ENCODE data around the gene ENSA. TPM values are rescaled to one million over a fixed set of nuclear protein-coding genes. Genes with fewer than 3 reads are reported as not detected.
"Not testable (repeated sequence)": the region's sequence is repeated elsewhere in the genome, so short reads cannot be mapped to it uniquely, and the experiment has no call there.

The ENSA gene
- total RNA-seq, 4 donors from 2014 or later = 122 to 224 (median 130) TPM

DNA sequence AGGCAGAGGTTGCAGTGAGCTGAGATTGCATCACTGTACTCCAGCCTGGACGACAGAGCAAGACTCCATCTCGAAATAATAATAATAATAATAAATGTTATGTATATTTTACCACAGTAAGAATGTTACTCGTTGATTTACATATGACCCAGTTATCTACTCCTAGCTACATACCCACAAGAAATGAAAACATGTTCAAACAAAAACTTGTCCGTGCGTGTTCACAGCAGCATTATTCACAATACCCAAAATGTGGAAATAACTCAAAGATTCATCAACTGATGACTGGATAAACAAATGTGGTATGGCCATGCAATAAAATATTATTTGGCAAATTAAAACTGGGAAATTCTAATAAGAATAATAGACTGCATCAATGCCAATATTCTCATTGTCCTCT, 31.7 kb upstream of the ENSA start:
- no peaks in the 10 kb centered on the region for H3K27me3 ChIP-seq
- no peaks in the 10 kb centered on the region for H3K9me3 ChIP-seq
- TF ChIP-seq POLR2A (IDR thresholded peaks at IDR 0.05) = no peak
- TF ChIP-seq, protein P1, sequence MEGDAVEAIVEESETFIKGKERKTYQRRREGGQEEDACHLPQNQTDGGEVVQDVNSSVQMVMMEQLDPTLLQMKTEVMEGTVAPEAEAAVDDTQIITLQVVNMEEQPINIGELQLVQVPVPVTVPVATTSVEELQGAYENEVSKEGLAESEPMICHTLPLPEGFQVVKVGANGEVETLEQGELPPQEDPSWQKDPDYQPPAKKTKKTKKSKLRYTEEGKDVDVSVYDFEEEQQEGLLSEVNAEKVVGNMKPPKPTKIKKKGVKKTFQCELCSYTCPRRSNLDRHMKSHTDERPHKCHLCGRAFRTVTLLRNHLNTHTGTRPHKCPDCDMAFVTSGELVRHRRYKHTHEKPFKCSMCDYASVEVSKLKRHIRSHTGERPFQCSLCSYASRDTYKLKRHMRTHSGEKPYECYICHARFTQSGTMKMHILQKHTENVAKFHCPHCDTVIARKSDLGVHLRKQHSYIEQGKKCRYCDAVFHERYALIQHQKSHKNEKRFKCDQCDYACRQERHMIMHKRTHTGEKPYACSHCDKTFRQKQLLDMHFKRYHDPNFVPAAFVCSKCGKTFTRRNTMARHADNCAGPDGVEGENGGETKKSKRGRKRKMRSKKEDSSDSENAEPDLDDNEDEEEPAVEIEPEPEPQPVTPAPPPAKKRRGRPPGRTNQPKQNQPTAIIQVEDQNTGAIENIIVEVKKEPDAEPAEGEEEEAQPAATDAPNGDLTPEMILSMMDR (IDR thresholded peaks at IDR 0.05) = no peak
- no peak overlapping the region for H3K4me3 ChIP-seq
- no peak for DNase-seq
- no peaks in the 10 kb centered on the region for H3K4me1 ChIP-seq
- no peaks in the 10 kb centered on the region for H3K36me3 ChIP-seq
- intact Hi-C loops (cut with DNase I; ENCODE audit: low total_unique reads) = no loop called here
- H3K27ac ChIP-seq = no peak overlapping the region

DNA sequence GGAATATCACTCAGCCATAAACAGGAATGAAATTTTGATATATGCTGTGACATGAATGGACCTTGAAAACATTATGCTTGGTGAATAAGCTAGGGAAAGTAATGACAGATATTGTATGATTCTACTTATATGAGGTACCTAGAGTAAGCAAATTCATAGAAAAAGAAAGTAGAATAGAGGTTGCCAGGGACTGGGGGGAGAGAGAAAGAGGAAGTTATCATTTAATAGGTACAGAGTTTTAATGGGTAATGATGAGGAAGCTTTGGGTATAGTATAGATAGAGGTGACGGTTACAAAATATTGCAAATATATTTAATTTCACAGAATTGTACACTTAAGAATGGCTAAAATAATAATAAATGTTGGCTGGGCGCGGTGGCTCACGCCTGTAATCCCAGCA, 31.2 kb upstream of the ENSA start:
- H3K4me1 ChIP-seq = no peaks in the 10 kb centered on the region
- no peak for TF ChIP-seq POLR2A (IDR thresholded peaks at IDR 0.05)
- TF ChIP-seq, protein P1 (IDR thresholded peaks at IDR 0.05) = no peak
- no peaks in the 10 kb centered on the region for H3K9me3 ChIP-seq
- intact Hi-C loops (cut with DNase I; ENCODE audit: low total_unique reads) = no loop called here
- H3K36me3 ChIP-seq = no peaks in the 10 kb centered on the region
- H3K27me3 ChIP-seq = no peaks in the 10 kb centered on the region
- no peak for DNase-seq
- no peak overlapping the region for H3K4me3 ChIP-seq
- no peak overlapping the region for H3K27ac ChIP-seq

DNA sequence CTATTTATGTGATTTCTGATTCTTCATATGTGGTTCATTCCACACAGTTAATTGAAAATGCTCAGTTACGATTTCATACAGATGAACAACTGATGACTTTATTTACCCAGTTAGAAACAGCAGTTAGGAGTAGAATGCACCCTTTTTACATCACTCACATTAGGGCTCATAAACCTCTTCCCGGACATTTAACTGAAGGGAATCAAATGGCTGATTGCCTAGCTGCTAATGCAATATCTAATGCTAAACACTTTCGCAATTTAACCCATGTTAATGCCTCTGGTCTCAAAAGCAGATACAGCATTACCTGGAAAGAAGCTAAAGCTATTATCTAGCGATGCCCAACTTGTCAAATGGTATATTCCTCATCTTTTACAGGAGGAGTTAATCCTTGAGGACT, 27.7 kb upstream of the ENSA start:
- H3K36me3 ChIP-seq; H3K9me3 ChIP-seq; intact Hi-C loops (cut with DNase I; ENCODE audit: low total_unique reads); H3K4me1 ChIP-seq; DNase-seq; H3K27me3 ChIP-seq; H3K27ac ChIP-seq; H3K4me3 ChIP-seq: not testable (repeated sequence)

DNA sequence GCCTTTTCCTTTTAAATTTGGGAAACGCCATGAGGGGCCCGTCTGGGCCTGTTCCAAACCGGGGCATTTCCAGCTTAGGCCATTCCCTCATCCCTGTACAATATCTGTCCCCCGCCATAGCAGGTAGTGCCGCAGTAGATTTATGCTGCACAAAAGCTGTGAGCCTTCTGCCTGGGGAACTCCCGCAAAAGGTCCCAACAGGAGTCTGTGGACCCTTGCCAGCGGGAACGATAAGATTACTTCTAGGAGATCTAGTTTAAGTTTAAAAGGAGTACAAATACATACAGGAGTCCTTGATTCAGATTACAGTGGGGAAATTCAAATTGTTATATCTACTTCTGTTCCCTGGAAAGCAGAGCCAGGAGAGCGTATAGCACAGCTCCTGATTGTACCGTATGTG, 25.2 kb upstream of the ENSA start:
- intact Hi-C loops (cut with DNase I; ENCODE audit: low total_unique reads); H3K4me3 ChIP-seq; DNase-seq; H3K9me3 ChIP-seq; H3K27me3 ChIP-seq; H3K27ac ChIP-seq; H3K36me3 ChIP-seq; H3K4me1 ChIP-seq: not testable (repeated sequence)

DNA sequence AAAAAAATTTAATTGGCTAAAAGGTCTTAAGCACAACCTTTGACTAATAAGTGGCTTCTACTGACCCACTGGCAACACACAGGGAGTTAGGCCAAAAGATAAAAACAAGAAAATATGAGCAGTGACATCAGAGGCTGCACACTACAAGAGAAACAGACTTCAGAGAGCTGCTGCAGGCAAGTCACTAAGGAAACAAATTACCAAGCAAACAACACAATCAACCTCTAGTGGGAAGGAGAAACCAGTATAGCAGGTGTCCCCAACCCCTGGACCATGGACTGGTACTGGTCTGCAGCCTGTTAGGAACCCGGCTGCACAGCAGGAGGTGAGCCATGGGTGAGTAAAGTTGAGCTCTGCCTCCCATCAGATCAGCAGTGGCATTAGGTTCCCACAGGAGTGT, 20.8 kb upstream of the ENSA start:
- Histone ChIP-seq H3K4me1 (no peaks in the 10 kb centered on the region), H3K4me3 (no peak overlapping the region), H3K36me3 (no peaks in the 10 kb centered on the region), H3K27me3 (no peaks in the 10 kb centered on the region), H3K9me3 (no peaks in the 10 kb centered on the region), H3K27ac (no peak overlapping the region)
- intact Hi-C loops (cut with DNase I; ENCODE audit: low total_unique reads) = no loop called here
- no peak for DNase-seq
- no peak for TF ChIP-seq POLR2A (IDR thresholded peaks at IDR 0.05)
- TF ChIP-seq, protein P1 (IDR thresholded peaks at IDR 0.05) = no peak

DNA sequence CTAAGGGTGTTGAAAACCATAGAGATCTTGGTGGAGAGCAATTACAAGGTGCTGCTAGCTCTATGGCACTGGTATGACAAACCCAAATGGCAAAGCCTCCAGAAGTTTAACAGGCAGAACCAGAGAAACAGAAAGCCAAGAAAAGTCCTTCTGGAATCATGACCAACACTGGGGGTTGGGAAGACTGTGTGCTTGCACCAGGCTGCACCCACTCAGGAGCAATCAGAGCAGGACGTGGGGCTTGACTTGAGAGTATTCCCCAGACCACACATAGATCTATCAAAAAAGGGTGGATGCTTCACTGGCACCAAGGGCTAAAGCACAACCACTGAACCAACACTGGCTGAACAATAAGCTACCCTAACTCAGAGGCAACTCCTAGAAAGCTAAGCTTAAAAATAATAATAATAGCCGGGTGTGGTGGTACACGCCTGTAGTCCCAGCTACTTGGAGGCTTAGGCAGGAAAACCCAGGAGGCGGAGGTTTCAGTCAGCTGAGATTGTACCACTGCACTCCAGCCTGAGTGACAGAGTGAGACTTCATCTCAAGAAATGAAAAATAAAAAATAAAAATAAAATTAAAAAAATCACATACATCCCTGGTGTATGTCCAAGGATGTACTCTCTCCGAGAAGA, 20.1 kb upstream of the ENSA start:
- intact Hi-C loops (cut with DNase I; ENCODE audit: low total_unique reads) = no loop called here
- TF ChIP-seq, protein P1 (IDR thresholded peaks at IDR 0.05) = no peak
- no peak for TF ChIP-seq POLR2A (IDR thresholded peaks at IDR 0.05)
- H3K4me1 ChIP-seq = no peaks in the 10 kb centered on the region
- no peaks in the 10 kb centered on the region for H3K36me3 ChIP-seq
- no peak overlapping the region for H3K27ac ChIP-seq
- H3K4me3 ChIP-seq = no peak overlapping the region
- no peak for DNase-seq
- no peaks in the 10 kb centered on the region for H3K27me3 ChIP-seq
- no peaks in the 10 kb centered on the region for H3K9me3 ChIP-seq
